ENCODE measurements around the gene HSPA13. TPM values are rescaled to one million over a fixed set of nuclear protein-coding genes. Genes with fewer than 3 reads are reported as not detected.

Gene HSPA13
- total and polyA plus RNA-seq, 2 of the 8 experiments (the other 6 are each of a cell fraction or from before 2014, with no cell fraction given): 7.8 to 36.9 TPM

DNA sequence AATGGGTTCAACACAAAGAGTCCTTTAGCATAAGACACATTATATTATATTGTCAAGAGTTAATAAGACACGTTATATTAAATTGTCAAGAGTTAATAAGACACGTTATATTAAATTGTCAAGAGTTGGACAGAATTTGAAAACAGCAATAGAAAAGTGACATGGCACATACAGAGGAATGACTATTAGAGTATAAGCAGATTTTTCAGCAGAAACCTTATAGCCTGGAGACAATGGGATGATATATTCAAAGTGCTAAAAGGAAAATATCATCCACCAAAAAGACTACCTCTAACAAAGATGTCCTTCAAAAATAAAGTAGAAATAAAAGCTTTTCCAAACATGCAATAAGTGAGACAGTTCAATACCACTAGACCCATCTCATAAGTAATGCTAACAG, 36.0 kb upstream of the HSPA13 start (continued):
- TF ChIP-seq, protein P1, sequence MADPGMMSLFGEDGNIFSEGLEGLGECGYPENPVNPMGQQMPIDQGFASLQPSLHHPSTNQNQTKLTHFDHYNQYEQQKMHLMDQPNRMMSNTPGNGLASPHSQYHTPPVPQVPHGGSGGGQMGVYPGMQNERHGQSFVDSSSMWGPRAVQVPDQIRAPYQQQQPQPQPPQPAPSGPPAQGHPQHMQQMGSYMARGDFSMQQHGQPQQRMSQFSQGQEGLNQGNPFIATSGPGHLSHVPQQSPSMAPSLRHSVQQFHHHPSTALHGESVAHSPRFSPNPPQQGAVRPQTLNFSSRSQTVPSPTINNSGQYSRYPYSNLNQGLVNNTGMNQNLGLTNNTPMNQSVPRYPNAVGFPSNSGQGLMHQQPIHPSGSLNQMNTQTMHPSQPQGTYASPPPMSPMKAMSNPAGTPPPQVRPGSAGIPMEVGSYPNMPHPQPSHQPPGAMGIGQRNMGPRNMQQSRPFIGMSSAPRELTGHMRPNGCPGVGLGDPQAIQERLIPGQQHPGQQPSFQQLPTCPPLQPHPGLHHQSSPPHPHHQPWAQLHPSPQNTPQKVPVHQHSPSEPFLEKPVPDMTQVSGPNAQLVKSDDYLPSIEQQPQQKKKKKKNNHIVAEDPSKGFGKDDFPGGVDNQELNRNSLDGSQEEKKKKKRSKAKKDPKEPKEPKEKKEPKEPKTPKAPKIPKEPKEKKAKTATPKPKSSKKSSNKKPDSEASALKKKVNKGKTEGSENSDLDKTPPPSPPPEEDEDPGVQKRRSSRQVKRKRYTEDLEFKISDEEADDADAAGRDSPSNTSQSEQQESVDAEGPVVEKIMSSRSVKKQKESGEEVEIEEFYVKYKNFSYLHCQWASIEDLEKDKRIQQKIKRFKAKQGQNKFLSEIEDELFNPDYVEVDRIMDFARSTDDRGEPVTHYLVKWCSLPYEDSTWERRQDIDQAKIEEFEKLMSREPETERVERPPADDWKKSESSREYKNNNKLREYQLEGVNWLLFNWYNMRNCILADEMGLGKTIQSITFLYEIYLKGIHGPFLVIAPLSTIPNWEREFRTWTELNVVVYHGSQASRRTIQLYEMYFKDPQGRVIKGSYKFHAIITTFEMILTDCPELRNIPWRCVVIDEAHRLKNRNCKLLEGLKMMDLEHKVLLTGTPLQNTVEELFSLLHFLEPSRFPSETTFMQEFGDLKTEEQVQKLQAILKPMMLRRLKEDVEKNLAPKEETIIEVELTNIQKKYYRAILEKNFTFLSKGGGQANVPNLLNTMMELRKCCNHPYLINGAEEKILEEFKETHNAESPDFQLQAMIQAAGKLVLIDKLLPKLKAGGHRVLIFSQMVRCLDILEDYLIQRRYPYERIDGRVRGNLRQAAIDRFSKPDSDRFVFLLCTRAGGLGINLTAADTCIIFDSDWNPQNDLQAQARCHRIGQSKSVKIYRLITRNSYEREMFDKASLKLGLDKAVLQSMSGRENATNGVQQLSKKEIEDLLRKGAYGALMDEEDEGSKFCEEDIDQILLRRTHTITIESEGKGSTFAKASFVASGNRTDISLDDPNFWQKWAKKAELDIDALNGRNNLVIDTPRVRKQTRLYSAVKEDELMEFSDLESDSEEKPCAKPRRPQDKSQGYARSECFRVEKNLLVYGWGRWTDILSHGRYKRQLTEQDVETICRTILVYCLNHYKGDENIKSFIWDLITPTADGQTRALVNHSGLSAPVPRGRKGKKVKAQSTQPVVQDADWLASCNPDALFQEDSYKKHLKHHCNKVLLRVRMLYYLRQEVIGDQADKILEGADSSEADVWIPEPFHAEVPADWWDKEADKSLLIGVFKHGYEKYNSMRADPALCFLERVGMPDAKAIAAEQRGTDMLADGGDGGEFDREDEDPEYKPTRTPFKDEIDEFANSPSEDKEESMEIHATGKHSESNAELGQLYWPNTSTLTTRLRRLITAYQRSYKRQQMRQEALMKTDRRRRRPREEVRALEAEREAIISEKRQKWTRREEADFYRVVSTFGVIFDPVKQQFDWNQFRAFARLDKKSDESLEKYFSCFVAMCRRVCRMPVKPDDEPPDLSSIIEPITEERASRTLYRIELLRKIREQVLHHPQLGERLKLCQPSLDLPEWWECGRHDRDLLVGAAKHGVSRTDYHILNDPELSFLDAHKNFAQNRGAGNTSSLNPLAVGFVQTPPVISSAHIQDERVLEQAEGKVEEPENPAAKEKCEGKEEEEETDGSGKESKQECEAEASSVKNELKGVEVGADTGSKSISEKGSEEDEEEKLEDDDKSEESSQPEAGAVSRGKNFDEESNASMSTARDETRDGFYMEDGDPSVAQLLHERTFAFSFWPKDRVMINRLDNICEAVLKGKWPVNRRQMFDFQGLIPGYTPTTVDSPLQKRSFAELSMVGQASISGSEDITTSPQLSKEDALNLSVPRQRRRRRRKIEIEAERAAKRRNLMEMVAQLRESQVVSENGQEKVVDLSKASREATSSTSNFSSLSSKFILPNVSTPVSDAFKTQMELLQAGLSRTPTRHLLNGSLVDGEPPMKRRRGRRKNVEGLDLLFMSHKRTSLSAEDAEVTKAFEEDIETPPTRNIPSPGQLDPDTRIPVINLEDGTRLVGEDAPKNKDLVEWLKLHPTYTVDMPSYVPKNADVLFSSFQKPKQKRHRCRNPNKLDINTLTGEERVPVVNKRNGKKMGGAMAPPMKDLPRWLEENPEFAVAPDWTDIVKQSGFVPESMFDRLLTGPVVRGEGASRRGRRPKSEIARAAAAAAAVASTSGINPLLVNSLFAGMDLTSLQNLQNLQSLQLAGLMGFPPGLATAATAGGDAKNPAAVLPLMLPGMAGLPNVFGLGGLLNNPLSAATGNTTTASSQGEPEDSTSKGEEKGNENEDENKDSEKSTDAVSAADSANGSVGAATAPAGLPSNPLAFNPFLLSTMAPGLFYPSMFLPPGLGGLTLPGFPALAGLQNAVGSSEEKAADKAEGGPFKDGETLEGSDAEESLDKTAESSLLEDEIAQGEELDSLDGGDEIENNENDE (IDR thresholded peaks at IDR 0.05; ENCODE audit: insufficient replicate concordance, low read length): no peak
- TF ChIP-seq MAFK (IDR thresholded peaks at IDR 0.05; ENCODE audit: low read depth, low read length) (no peak), SP2 (IDR thresholded peaks at IDR 0.05; ENCODE audit: low read length) (no peak), SIN3A (conservative IDR thresholded peaks at IDR 0.05 in 1 of 2, IDR thresholded peaks at IDR 0.05 in 1 of 2; ENCODE audit: low read depth in 1 of 2, low read length in 2 of 2) (no peak), HDAC6 (IDR thresholded peaks at IDR 0.05; ENCODE audit: low read depth, low read length) (no peak), SRF (IDR thresholded peaks at IDR 0.05; ENCODE audit: low read depth, low read length) (no peak), JUN (IDR thresholded peaks at IDR 0.05; ENCODE audit: low read depth, low read length) (no peak), BRCA1 (IDR thresholded peaks at IDR 0.05; ENCODE audit: low read depth, low read length) (no peak), SP1 (IDR thresholded peaks at IDR 0.05; ENCODE audit: low read depth, low read length) (no peak)

Data from H1 (cell line).